ENCODE results near the gene CD300LB. TPM values are rescaled to one million over a fixed set of nuclear protein-coding genes. Genes with fewer than 3 reads are reported as not detected.

Gene CD300LB
- total RNA-seq, 1 experiment from 2014 or later, result not detected

DNA sequence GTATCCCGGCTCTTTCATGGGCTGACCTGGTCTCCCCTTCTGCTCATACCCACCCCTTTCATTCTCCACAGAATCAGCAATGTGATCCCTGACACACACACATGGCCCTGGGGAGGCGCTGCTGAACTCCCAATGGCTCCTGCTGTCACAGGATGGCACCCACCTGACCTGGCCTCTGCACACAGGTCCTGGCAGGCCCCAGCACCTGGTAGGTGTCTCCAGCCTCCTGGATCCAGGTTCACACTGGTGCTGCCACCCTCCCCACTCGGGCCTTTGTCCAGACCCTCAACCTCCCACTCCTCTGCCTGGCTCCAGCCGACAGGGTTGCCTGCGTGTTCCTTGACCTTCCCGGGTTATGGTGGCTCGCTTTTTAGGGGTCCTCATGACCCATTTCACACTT, 16.0 kb upstream of the CD300LB start:
- no peaks in the 10 kb centered on the region for H3K9me3 Mint-ChIP-seq
- ATAC-seq (no peak), DNase-seq (ENCODE audit: low spot score) (no peak)
- H3K4me1 Mint-ChIP-seq, result no peaks in the 10 kb centered on the region
- ChIA-PET POLR2A (no interaction called here), CTCF (no interaction called here)
- H3K27me3 Mint-ChIP-seq (ENCODE audit: low read depth), result no peaks in the 10 kb centered on the region
- H3K27ac Mint-ChIP-seq, result no peak overlapping the region
- no peaks in the 10 kb centered on the region for H3K36me3 Mint-ChIP-seq
- TF ChIP-seq EMX1 (CRISPR knock-in tag; IDR thresholded peaks at IDR 0.05), result no peak
- no peak for TF ChIP-seq SP1 (CRISPR knock-in tag; conservative IDR thresholded peaks at IDR 0.05)
- no peak for TF ChIP-seq ZBTB21 (CRISPR knock-in tag; IDR thresholded peaks at IDR 0.05; ENCODE audit: borderline replicate concordance)
- TF ChIP-seq, protein P1, sequence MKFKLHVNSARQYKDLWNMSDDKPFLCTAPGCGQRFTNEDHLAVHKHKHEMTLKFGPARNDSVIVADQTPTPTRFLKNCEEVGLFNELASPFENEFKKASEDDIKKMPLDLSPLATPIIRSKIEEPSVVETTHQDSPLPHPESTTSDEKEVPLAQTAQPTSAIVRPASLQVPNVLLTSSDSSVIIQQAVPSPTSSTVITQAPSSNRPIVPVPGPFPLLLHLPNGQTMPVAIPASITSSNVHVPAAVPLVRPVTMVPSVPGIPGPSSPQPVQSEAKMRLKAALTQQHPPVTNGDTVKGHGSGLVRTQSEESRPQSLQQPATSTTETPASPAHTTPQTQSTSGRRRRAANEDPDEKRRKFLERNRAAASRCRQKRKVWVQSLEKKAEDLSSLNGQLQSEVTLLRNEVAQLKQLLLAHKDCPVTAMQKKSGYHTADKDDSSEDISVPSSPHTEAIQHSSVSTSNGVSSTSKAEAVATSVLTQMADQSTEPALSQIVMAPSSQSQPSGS (CRISPR knock-in tag; IDR thresholded peaks at IDR 0.05; ENCODE audit: borderline replicate concordance, low read depth), result no peak
- no peak for TF ChIP-seq OVOL2 (CRISPR knock-in tag; IDR thresholded peaks at IDR 0.05; ENCODE audit: borderline replicate concordance)
- no peak for TF ChIP-seq PRRX2 (CRISPR knock-in tag; IDR thresholded peaks at IDR 0.05)
- TF ChIP-seq ZBTB43 (CRISPR knock-in tag; IDR thresholded peaks at IDR 0.05), result no peak
- TF ChIP-seq ESRRA (CRISPR knock-in tag; IDR thresholded peaks at IDR 0.05; ENCODE audit: borderline replicate concordance), result no peak
- no peak for TF ChIP-seq NFYB (CRISPR knock-in tag; conservative IDR thresholded peaks at IDR 0.05; ENCODE audit: low read depth)
- TF ChIP-seq TP53 (CRISPR knock-in tag; IDR thresholded peaks at IDR 0.05), result no peak
- no peak for TF ChIP-seq CREM (CRISPR knock-in tag; IDR thresholded peaks at IDR 0.05)
- H3K4me3 Mint-ChIP-seq, result no peak overlapping the region

- no peaks in the 10 kb centered on the region for H3K36me3 Mint-ChIP-seq
- TF ChIP-seq, protein P2, sequence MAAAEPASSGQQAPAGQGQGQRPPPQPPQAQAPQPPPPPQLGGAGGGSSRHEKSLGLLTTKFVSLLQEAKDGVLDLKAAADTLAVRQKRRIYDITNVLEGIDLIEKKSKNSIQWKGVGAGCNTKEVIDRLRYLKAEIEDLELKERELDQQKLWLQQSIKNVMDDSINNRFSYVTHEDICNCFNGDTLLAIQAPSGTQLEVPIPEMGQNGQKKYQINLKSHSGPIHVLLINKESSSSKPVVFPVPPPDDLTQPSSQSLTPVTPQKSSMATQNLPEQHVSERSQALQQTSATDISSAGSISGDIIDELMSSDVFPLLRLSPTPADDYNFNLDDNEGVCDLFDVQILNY (CRISPR knock-in tag; IDR thresholded peaks at IDR 0.05), result no peak
- TF ChIP-seq ZNF423 (CRISPR knock-in tag; IDR thresholded peaks at IDR 0.05), result no peak
- no peak overlapping the region for H3K27ac Mint-ChIP-seq
- POLR2A ChIA-PET, result no interaction called here
- H3K4me1 Mint-ChIP-seq, result no peaks in the 10 kb centered on the region
- no peak for DNase-seq (ENCODE audit: low spot score)
- no peak overlapping the region for H3K4me3 Mint-ChIP-seq
- no peaks in the 10 kb centered on the region for H3K27me3 Mint-ChIP-seq (ENCODE audit: low read depth)
- CTCF ChIA-PET, result no interaction called here
- no peak for ATAC-seq
- no peaks in the 10 kb centered on the region for H3K9me3 Mint-ChIP-seq
These were observed 15.3 kb upstream of the CD300LB start for GRCh38 chr17:74546586-74546985.

- Mint-ChIP-seq H3K27ac (no peak within 1 kb of the TSS), H3K4me1 (no peaks in the 10 kb centered on the region), H3K27me3 (ENCODE audit: low read depth) (no peaks in the 10 kb centered on the region), H3K36me3 (no peaks in the 10 kb centered on the region), H3K4me3 (no peak within 1 kb of the TSS), H3K9me3 (no peaks in the 10 kb centered on the region)
- CTCF ChIA-PET, result interaction anchor here (0.9 to 1.2 kb wide), 2 partner anchors 166 to 178 kb away, joined by 3 to 4 read pairs; no protein-coding TSS in a partner anchor
- POLR2A ChIA-PET, result interaction anchor here (0.5 kb wide), 1 partner anchor 242 kb away, joined by 4 read pairs; no protein-coding TSS in a partner anchor
- no peak for DNase-seq (ENCODE audit: low spot score)
- ATAC-seq, result no peak
- TF ChIP-seq, protein P1 (CRISPR knock-in tag; IDR thresholded peaks at IDR 0.05; ENCODE audit: borderline replicate concordance, low read depth), result no peak
- TF ChIP-seq AFF4 (CRISPR knock-in tag; IDR thresholded peaks at IDR 0.05; ENCODE audit: borderline replicate concordance) (no peak), ZNF219 (CRISPR knock-in tag; IDR thresholded peaks at IDR 0.05; ENCODE audit: borderline replicate concordance) (no peak), OVOL2 (CRISPR knock-in tag; IDR thresholded peaks at IDR 0.05; ENCODE audit: borderline replicate concordance) (no peak), NR1H2 (CRISPR knock-in tag; IDR thresholded peaks at IDR 0.05) (no peak), ARID4B (CRISPR knock-in tag; IDR thresholded peaks at IDR 0.05; ENCODE audit: borderline replicate concordance) (no peak), TEAD1 (CRISPR knock-in tag; IDR thresholded peaks at IDR 0.05) (no peak), ETV6 (CRISPR knock-in tag; IDR thresholded peaks at IDR 0.05) (no peak)
These were observed 14.6 kb upstream of the CD300LB start, which contains the start of gene CD300C for GRCh38 chr17:74545843-74546230. Gene CD300C (minus strand): TSS chr17:74546115. CDS start chr17:74545782, 333 bp downstream.
